Mammary epithelial cell (primary cell): ENCODE data around the gene ZNF333.

Experiments
- CTCF ChIP-seq, 2 donors: IDR thresholded peaks in 1 of 2; conservative IDR thresholded peaks in 1 of 2; 2 replicates each; pipeline ENCODE4 v1.5.1; 2011 to 2012; ENCODE audit warnings: inconsistent platforms in 2 of 2, low read length in 2 of 2, mild to moderate bottlenecking in 2 of 2, control low read depth in 1 of 2, low read depth in 1 of 2; ENCODE audit not compliant: insufficient read depth in 1 of 2; ENCODE audit errors: extremely low read depth in 1 of 2
- EZH2 ChIP-seq: IDR thresholded peaks from 2 replicates; pipeline ENCODE4 v1.6.1; 2012; ENCODE audit warnings: low read length, inconsistent platforms, borderline replicate concordance

- TF ChIP-seq CTCF (conservative IDR thresholded peaks at IDR 0.05 in 1 of 2, IDR thresholded peaks at IDR 0.05 in 1 of 2; ENCODE audit: extremely low read depth in 1 of 2, insufficient read depth in 1 of 2, low read depth in 1 of 2, low read length in 2 of 2) (no peak), EZH2 (no peak)
Measured at GRCh38 chr19:14673088-14673487, 16.8 kb upstream of the ZNF333 start.
